Brain microvascular endothelial cell (primary cell): ENCODE data around the gene FOXJ3.

Experiments
- DNase-seq: peaks from one replicate; pipeline ENCODE4 v3.0.0-alpha.2; 2020
- H3K27ac ChIP-seq: fragments of 250-450 bp; sonication (Bioruptor Pico); 2 replicates; pipeline ENCODE4 v1.5.1; 2020; ENCODE audit warnings: mild to moderate bottlenecking, moderate library complexity
- H3K27me3 ChIP-seq: fragments of 250-450 bp; sonication (Bioruptor Pico); replicated peaks from 2 replicates; pipeline ENCODE4 v1.5.1; 2020; ENCODE audit warnings: mild to moderate bottlenecking
- H3K36me3 ChIP-seq: fragments of 250-450 bp; sonication (Bioruptor Pico); replicated peaks from 2 replicates; pipeline ENCODE4 v1.5.1; 2020; ENCODE audit warnings: mild to moderate bottlenecking
- H3K4me3 ChIP-seq: 2 replicates; pipeline ENCODE4 v1.5.1; 2011; ENCODE audit warnings: low read depth, mild to moderate bottlenecking, control low read depth, low read length, moderate library complexity
- CTCF ChIP-seq: IDR thresholded peaks from 2 replicates; pipeline ENCODE4 v1.5.1; 2011; ENCODE audit warnings: low read depth, mild to moderate bottlenecking, moderate library complexity, low read length, control low read depth, inconsistent platforms; ENCODE audit errors: missing control alignments
- in situ Hi-C: cut with HindIII; loops from 2 replicates; pipeline ENCODE4 v1.10.0; 2017; ENCODE audit warnings: low sequenced_read_pairs, low pct_ligation_motif_present

Gene FOXJ3

GRCh38 chr1:42370876-42371549 lies 36.0 kb upstream of the FOXJ3 start:
- Histone ChIP-seq H3K4me3 (no peak overlapping the region), H3K27ac (no peak overlapping the region), H3K36me3 (no peaks in the 10 kb centered on the region), H3K27me3 (peaks cover 7% of the 10 kb centered on the region)
- no peak for TF ChIP-seq CTCF
- in situ Hi-C loops = no loop called here
- no peak for DNase-seq

- H3K27ac ChIP-seq = no peak overlapping the region
- no peak overlapping the region for H3K4me3 ChIP-seq
- H3K27me3 ChIP-seq = peaks cover 7% of the 10 kb centered on the region
- no peak for DNase-seq
- TF ChIP-seq CTCF = no peak
- H3K36me3 ChIP-seq = no peaks in the 10 kb centered on the region
- in situ Hi-C loops = no loop called here
These were observed 34.4 kb upstream of the FOXJ3 start for GRCh38 chr1:42369471-42369870.

- DNase-seq = no peak
- no peaks in the 10 kb centered on the region for H3K36me3 ChIP-seq
- in situ Hi-C loops = no loop called here
- no peak for TF ChIP-seq CTCF
- peaks cover 7% of the 10 kb centered on the region for H3K27me3 ChIP-seq
- H3K4me3 ChIP-seq = no peak overlapping the region
- H3K27ac ChIP-seq = no peak overlapping the region
These were observed 33.2 kb upstream of the FOXJ3 start for GRCh38 chr1:42368096-42368795.

GRCh38 chr1:42365118-42365517 lies 30.1 kb upstream of the FOXJ3 start:
- DNase-seq = no peak
- H3K27ac ChIP-seq = no peak overlapping the region
- H3K4me3 ChIP-seq = no peak overlapping the region
- TF ChIP-seq CTCF = no peak
- in situ Hi-C loops = no loop called here
- peaks cover 4% of the 10 kb centered on the region for H3K27me3 ChIP-seq
- H3K36me3 ChIP-seq = no peaks in the 10 kb centered on the region

- DNase-seq = no peak
- H3K27ac ChIP-seq = no peak overlapping the region
- in situ Hi-C loops = no loop called here
- H3K4me3 ChIP-seq = no peak overlapping the region
- no peaks in the 10 kb centered on the region for H3K27me3 ChIP-seq
- TF ChIP-seq CTCF = no peak
- H3K36me3 ChIP-seq = no peaks in the 10 kb centered on the region
These were observed 29.5 kb upstream of the FOXJ3 start for GRCh38 chr1:42364542-42364941.
